A673 (cell line): Measurements from ENCODE around the gene MYO18B. TPM values are rescaled to one million over a fixed set of nuclear protein-coding genes. Genes with fewer than 3 reads are reported as not detected.

Experiments
- BruUV-seq: library from RNA; stranded (reverse); fragments of 400-500 nt; replicated peaks from 2 replicates; lab custom pipeline; 2021; lab: Mats Ljungman, UMichigan
- CTCF ChIA-PET: fragments of 300-600 bp; sonication (Branson Sonifier 250); formaldehyde crosslinking; loops from one replicate; lab custom pipeline; 2022; ENCODE audit warnings: antibody characterized with exemption; lab: Charles Lee
- POLR2A ChIA-PET: fragments of 300-600 bp; sonication (Branson Sonifier 250); formaldehyde crosslinking; loops from one replicate; lab custom pipeline; 2022; ENCODE audit warnings: antibody characterized with exemption; ENCODE audit not compliant: low non-redundant PET; lab: Charles Lee
- DNase-seq: peaks from one replicate; pipeline ENCODE4 v3.0.0-alpha.2; 2015; ENCODE audit warnings: low spot score
- H3K27ac ChIP-seq: fragments of 200-600 bp; sonication (generic); 2 replicates; pipeline ENCODE4 v1.5.1; 2016; ENCODE audit warnings: mixed run types, low read depth, mild to moderate bottlenecking, mixed read lengths, antibody characterized with exemption, low read length; ENCODE audit not compliant: poor library complexity, severe bottlenecking
- H3K27me3 ChIP-seq: fragments of 200-600 bp; sonication (generic); replicated peaks from 2 replicates; pipeline ENCODE4 v1.6.1; 2017; ENCODE audit warnings: mixed run types, low read depth, mild to moderate bottlenecking, mixed read lengths, antibody characterized with exemption, low read length; ENCODE audit not compliant: insufficient read depth, poor library complexity
- H3K36me3 ChIP-seq: fragments of 200-600 bp; sonication (generic); 2 replicates; pipeline ENCODE4 v1.6.1; 2016; ENCODE audit warnings: mixed run types, mild to moderate bottlenecking, mixed read lengths, antibody characterized with exemption, low read length; ENCODE audit not compliant: insufficient read depth, poor library complexity, severe bottlenecking
- H3K4me1 ChIP-seq: fragments of 200-600 bp; sonication (generic); 2 replicates; pipeline ENCODE4 v1.6.1; 2017; ENCODE audit warnings: mixed run types, mild to moderate bottlenecking, mixed read lengths, antibody characterized with exemption, low read length; ENCODE audit not compliant: insufficient read depth, poor library complexity, severe bottlenecking
- H3K4me3 ChIP-seq: fragments of 200-600 bp; sonication (generic); 2 replicates; pipeline ENCODE4 v1.5.1; 2016; ENCODE audit warnings: low read depth, mixed run types, mild to moderate bottlenecking, mixed read lengths, low read length; ENCODE audit not compliant: poor library complexity, severe bottlenecking
- H3K9me3 ChIP-seq: fragments of 200-600 bp; sonication (generic); 2 replicates; pipeline ENCODE4 v1.6.1; 2016; ENCODE audit warnings: mixed run types, low read depth, mild to moderate bottlenecking, mixed read lengths, antibody characterized with exemption, low read length; ENCODE audit not compliant: poor library complexity, severe bottlenecking
- EZH2 ChIP-seq: fragments of 200-600 bp; sonication (generic); IDR thresholded peaks from 2 replicates; pipeline ENCODE4 v1.6.1; 2017; ENCODE audit warnings: borderline replicate concordance, low read depth, mild to moderate bottlenecking, mixed read lengths, antibody characterized with exemption, low read length; ENCODE audit not compliant: poor library complexity, severe bottlenecking
- intact Hi-C: fragments of 100-400 bp; cut with micrococcal nuclease; formaldehyde crosslinking; loops from one replicate; pipeline ENCODE4 v1.10.0; 2022; ENCODE audit not compliant: unreplicated experiment
- total RNA-seq: library from RNA; stranded (reverse); gene quantifications from 2 replicates; pipeline ENCODE4 v1.2.3, GENCODE V29; 2021
- TF ChIP-seq, protein P1 (sequence below): fragments of 300-800, 200-600 bp; sonication (generic); conservative IDR thresholded peaks from 2 replicates; pipeline ENCODE4 v1.5.1; 2017; ENCODE audit warnings: low read depth, mild to moderate bottlenecking, antibody characterized with exemption, low read length, moderate library complexity, mixed read lengths

The MYO18B gene
- total RNA-seq, 1 experiment from 2014 or later = not detected

DNA sequence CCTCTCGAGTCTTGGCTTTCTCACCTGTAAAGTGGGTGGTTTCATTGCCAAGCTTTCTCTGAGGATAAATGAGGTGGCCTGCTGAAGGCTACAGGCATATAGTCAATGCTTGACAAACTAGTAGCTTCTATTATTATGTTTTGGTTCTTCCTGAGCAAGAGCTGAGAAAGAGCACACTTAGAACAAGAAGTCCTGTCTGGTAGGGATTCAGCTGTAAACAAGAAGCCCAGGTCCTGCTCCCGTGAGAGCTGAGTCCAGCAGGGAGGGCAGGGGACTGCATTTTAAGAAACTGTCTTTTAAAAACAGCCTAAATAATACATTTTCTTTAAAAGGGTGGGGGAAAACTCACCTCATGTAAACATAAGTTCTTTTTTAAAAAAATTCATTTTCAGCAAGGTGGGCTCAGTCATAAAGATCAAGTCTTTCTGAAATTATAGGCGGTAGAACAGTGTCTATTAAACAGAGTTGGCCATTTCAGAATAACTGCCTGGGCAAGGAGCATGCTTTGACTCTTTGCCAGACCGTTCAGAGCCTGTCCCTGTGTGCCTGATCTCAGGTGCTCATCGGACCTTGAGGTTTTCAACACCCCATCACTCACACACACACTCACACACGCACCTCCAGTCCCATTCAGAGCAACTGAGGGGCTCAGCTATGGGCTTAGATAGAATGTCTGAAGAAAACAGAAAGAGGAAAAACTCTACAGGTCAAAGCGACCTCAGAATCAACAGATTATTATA lies 29.2 kb upstream of the MYO18B start:
- DNase-seq = no peak
- CTCF ChIA-PET = no interaction called here
- Histone ChIP-seq H3K4me3 (no peak overlapping the region), H3K4me1 (no peaks in the 10 kb centered on the region), H3K27ac (no peak overlapping the region), H3K9me3 (no peaks in the 10 kb centered on the region), H3K36me3 (no peaks in the 10 kb centered on the region), H3K27me3 (no peaks in the 10 kb centered on the region)
- no TSS peak for BruUV-seq
- POLR2A ChIA-PET = no interaction called here
- intact Hi-C loops = no loop called here
- TF ChIP-seq EZH2 = no peak
- TF ChIP-seq, protein P1, sequence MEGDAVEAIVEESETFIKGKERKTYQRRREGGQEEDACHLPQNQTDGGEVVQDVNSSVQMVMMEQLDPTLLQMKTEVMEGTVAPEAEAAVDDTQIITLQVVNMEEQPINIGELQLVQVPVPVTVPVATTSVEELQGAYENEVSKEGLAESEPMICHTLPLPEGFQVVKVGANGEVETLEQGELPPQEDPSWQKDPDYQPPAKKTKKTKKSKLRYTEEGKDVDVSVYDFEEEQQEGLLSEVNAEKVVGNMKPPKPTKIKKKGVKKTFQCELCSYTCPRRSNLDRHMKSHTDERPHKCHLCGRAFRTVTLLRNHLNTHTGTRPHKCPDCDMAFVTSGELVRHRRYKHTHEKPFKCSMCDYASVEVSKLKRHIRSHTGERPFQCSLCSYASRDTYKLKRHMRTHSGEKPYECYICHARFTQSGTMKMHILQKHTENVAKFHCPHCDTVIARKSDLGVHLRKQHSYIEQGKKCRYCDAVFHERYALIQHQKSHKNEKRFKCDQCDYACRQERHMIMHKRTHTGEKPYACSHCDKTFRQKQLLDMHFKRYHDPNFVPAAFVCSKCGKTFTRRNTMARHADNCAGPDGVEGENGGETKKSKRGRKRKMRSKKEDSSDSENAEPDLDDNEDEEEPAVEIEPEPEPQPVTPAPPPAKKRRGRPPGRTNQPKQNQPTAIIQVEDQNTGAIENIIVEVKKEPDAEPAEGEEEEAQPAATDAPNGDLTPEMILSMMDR = no peak

DNA sequence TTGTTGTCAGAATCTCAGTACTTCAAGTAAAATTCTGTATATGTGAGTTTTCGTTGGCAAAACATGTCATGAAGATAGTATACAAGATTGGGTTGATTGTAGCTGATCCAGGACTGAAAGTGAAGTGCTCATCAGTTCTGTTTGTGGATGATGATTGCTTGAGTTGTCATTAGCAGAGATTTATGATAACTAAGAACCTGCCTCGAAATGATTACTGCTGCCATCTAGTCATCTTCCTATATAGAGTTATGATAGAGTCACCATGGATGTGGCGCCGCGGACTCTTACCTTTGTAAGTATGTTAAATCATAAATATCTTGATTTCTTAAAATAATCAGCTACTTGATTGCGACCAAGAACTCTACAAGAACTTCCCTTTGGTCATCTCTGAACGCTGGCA lies 27.9 kb upstream of the MYO18B start:
- intact Hi-C loops = no loop called here
- no peaks in the 10 kb centered on the region for H3K27me3 ChIP-seq
- no peaks in the 10 kb centered on the region for H3K9me3 ChIP-seq
- no TSS peak for BruUV-seq
- H3K36me3 ChIP-seq = no peaks in the 10 kb centered on the region
- H3K27ac ChIP-seq = no peak overlapping the region
- no peaks in the 10 kb centered on the region for H3K4me1 ChIP-seq
- TF ChIP-seq, protein P1 = no peak
- no peak for TF ChIP-seq EZH2
- POLR2A ChIA-PET = no interaction called here
- CTCF ChIA-PET = no interaction called here
- DNase-seq = no peak
- H3K4me3 ChIP-seq = no peak overlapping the region

DNA sequence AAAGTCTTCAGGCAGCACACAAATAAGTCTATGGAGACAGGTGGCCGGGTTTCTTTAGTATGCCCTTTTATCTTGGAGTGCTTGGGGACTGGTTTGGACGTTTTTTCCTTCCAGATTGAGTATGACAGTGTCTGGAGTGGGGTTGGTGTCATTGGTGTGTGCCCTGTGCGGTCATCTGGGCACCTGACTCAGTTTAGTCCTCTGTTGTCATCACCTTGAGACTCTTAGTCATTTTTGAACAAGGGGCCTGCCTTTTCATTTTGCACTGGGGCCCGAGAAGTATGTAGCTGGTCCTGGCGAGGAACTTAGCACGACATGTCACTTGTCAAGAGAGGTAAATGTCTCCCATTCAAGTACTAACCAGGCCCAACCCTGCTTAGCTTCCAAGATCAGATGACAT lies 27.2 kb upstream of the MYO18B start:
- no peak for DNase-seq
- ChIA-PET CTCF (no interaction called here), POLR2A (no interaction called here)
- H3K36me3 ChIP-seq = no peaks in the 10 kb centered on the region
- no peaks in the 10 kb centered on the region for H3K4me1 ChIP-seq
- TF ChIP-seq EZH2 = no peak
- TF ChIP-seq, protein P1 = no peak
- H3K27me3 ChIP-seq = no peaks in the 10 kb centered on the region
- intact Hi-C loops = no loop called here
- no TSS peak for BruUV-seq
- H3K27ac ChIP-seq = no peak overlapping the region
- H3K4me3 ChIP-seq = no peak overlapping the region
- no peaks in the 10 kb centered on the region for H3K9me3 ChIP-seq
